DND-41 (cell line): Measurements from ENCODE around the gene NOVA1.

Experiments used
- CTCF ChIP-seq: IDR thresholded peaks from 2 replicates; pipeline ENCODE4 v1.5.1; 2012; ENCODE audit warnings: borderline replicate concordance, low read length, moderate library complexity, mild to moderate bottlenecking; ENCODE audit not compliant: poor library complexity, severe bottlenecking; ENCODE audit errors: extremely low read depth
- EZH2 ChIP-seq: IDR thresholded peaks from 3 replicates; pipeline ENCODE4 v1.6.1; 2012; ENCODE audit warnings: borderline replicate concordance, low read depth, mild to moderate bottlenecking, moderate library complexity, low read length, inconsistent platforms; ENCODE audit not compliant: severe bottlenecking

GRCh38 chr14:26429205-26429604 lies 168.6 kb downstream of the NOVA1 start:
- no peak for TF ChIP-seq CTCF
- TF ChIP-seq EZH2 = no peak
